ENCODE results near the gene BAHD1. TPM values are rescaled to one million over a fixed set of nuclear protein-coding genes. Genes with fewer than 3 reads are reported as not detected.

The BAHD1 gene
- total and polyA plus RNA-seq, 2 donors (not counting 3 experiments of a cell fraction or from before 2014, with no cell fraction given) = 6.3 to 19.1 TPM

GRCh38 chr15:40409366-40409765 is 31.4 kb upstream of the BAHD1 start:
- FAIRE-seq = no peak

More at GRCh38 chr15:40409366-40409765, 31.4 kb upstream of the BAHD1 start:
- TF ChIP-seq JUN (IDR thresholded peaks at IDR 0.05; ENCODE audit: borderline replicate concordance, insufficient read depth, insufficient read length, low read depth) (no peak), MYC (IDR thresholded peaks at IDR 0.05; ENCODE audit: low read depth, low read length) (no peak), GATA2 (IDR thresholded peaks at IDR 0.05; ENCODE audit: insufficient read depth, insufficient read length, low read depth, low read length) (no peak), CTCF (IDR thresholded peaks at IDR 0.05; ENCODE audit: extremely low read depth in 1 of 2, insufficient read depth in 1 of 2, low read depth in 1 of 2, low read length in 2 of 2) (no peak), POLR2A (IDR thresholded peaks at IDR 0.05; ENCODE audit: low read depth, low read length) (no peak), EZH2 (IDR thresholded peaks at IDR 0.05; ENCODE audit: borderline replicate concordance, low read depth, low read length, severe bottlenecking) (no peak), FOS (IDR thresholded peaks at IDR 0.05; ENCODE audit: borderline replicate concordance, insufficient read depth, low read length) (no peak), POLR2AphosphoS5 (IDR thresholded peaks at IDR 0.05; ENCODE audit: insufficient read depth, low read depth, low read length) (no peak)
- peaks cover 11% of the 10 kb centered on the region for H3K4me1 ChIP-seq (ENCODE audit: control insufficient read depth, extremely low read depth, insufficient read depth, low read length)
- H3K9ac ChIP-seq (replicated peaks; ENCODE audit: extremely low read depth, insufficient read depth, low read length) = no peak overlapping the region
- H2AFZ ChIP-seq (ENCODE audit: low read depth, low read length) = no peak overlapping the region
- H3K27ac ChIP-seq (ENCODE audit: insufficient read depth, low read depth, low read length) = no peak overlapping the region
- peaks cover 15% of the 10 kb centered on the region for H3K79me2 ChIP-seq (ENCODE audit: control insufficient read depth, insufficient read depth, low read length)
- no peaks in the 10 kb centered on the region for H3K9me1 ChIP-seq (replicated peaks; ENCODE audit: control insufficient read depth, extremely low read depth, insufficient read depth, low read length)
- peaks cover 16 to 32% of the 10 kb centered on the region in 2 experiments for H3K36me3 ChIP-seq (ENCODE audit: control insufficient read depth in 2 of 2, extremely low read depth in 1 of 2, insufficient read depth in 2 of 2, low read length in 2 of 2)
- dilution Hi-C loops (cut with MboI; ENCODE audit: extremely low pct_ligation_motif_present, low sequenced_read_pairs) (no loop called here), intact Hi-C loops (cut with micrococcal nuclease) (loop anchor here (5.0 kb wide), 1 partner anchor 42 kb away; no protein-coding TSS in a partner anchor)
- no peak overlapping the region for H3K4me2 ChIP-seq (ENCODE audit: insufficient read depth, low read length)
- H3K27me3 ChIP-seq (ENCODE audit: control insufficient read depth in 2 of 2, insufficient read depth in 2 of 2, low read length in 2 of 2) = no peaks in the 10 kb centered on the region
- H4K20me1 ChIP-seq (replicated peaks; ENCODE audit: control insufficient read depth, extremely low read depth, insufficient read depth, low read length) = no peaks in the 10 kb centered on the region
- no peak for DNase-seq (ENCODE audit: low read depth, low spot score)
- CTCF ChIA-PET = no interaction called here
- no peak overlapping the region for H3K4me3 ChIP-seq (replicated peaks in 1 of 3; ENCODE audit: insufficient read depth in 1 of 3, low read depth in 1 of 3, low read length in 3 of 3)
- H3K9me3 ChIP-seq (replicated peaks; ENCODE audit: control insufficient read depth, insufficient read depth, low read length) = no peaks in the 10 kb centered on the region
- BruUV-seq (replicated peaks) = no TSS peak
- POLR2A ChIA-PET = no interaction called here
